Activated T-cell treated with anti-CD3 and anti-CD28 coated beads, Interleukin-2, amount 50 U/mL, for 48 hours (primary cell): ENCODE results near the gene C11orf87.

Experiments used
- DNase-seq, 2 experiments: peaks; one replicate each; pipeline ENCODE4 v3.0.0-alpha.2; 2020

The C11orf87 gene

DNA sequence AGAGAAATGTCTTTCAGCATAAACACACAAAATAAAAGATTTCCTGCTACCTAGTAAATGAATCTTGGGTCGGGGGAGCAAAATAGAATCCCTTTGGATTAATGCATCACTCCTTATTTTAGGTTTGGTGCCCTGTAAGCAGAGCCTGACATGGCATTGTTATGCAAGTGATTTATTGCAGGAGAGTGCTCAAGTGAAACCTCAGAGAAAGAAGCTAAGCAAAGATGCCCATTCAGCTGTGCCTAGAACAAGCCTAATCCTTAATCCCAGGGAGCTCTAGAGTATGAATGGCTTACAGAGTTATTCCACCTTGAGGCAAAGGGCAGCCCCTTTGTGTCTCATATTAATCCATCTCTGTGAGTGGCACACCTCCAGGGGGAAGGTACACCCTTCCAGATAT, 21.1 kb downstream of the C11orf87 start:
- no peak for DNase-seq

- no peak for DNase-seq
These were observed 32.9 kb downstream of the C11orf87 start for GRCh38 chr11:109454857-109455256.
